ENCODE data around the gene GPR146.

Gene GPR146

GRCh38 chr7:1099637-1100036 is 55.3 kb downstream of the GPR146 start:
- no peaks in the 10 kb centered on the region for H3K36me3 ChIP-seq
- no peaks in the 10 kb centered on the region for H3K27me3 ChIP-seq
- H3K9me3 ChIP-seq: no peaks in the 10 kb centered on the region
- H3K4me3 ChIP-seq: no peak overlapping the region
- no peak for TF ChIP-seq CTCF (IDR thresholded peaks at IDR 0.05)
- no peak overlapping the region for H3K27ac ChIP-seq
- peaks cover 0 to 40% (median 28%) of the 10 kb centered on the region in 4 donors for H3K4me1 ChIP-seq
- DNase-seq: no peak
- intact Hi-C loops (cut with DNase I; ENCODE audit: low total_unique reads): no loop called here

GRCh38 chr7:1100386-1100785 is 56.0 kb downstream of the GPR146 start:
- no peaks in the 10 kb centered on the region for H3K36me3 ChIP-seq
- no peak for TF ChIP-seq CTCF (IDR thresholded peaks at IDR 0.05)
- intact Hi-C loops (cut with DNase I; ENCODE audit: low total_unique reads): no loop called here

GRCh38 chr7:1100834-1101562 is 56.7 kb downstream of the GPR146 start:
- intact Hi-C loops (cut with DNase I; ENCODE audit: low total_unique reads): no loop called here
- H3K27me3 ChIP-seq: no peaks in the 10 kb centered on the region
- no peak for DNase-seq
- H3K27ac ChIP-seq: peak overlapping the region; percentile 55 to 70
- no peak overlapping the region for H3K4me3 ChIP-seq
- no peaks in the 10 kb centered on the region for H3K36me3 ChIP-seq
- no peaks in the 10 kb centered on the region for H3K9me3 ChIP-seq
- peaks cover 0 to 28% (median 20%) of the 10 kb centered on the region in 4 donors for H3K4me1 ChIP-seq
- no peak for TF ChIP-seq CTCF (IDR thresholded peaks at IDR 0.05)

More at GRCh38 chr7:1100386-1100785, 56.0 kb downstream of the GPR146 start:
- Histone ChIP-seq H3K4me3 (no peak overlapping the region), H3K27me3 (no peaks in the 10 kb centered on the region), H3K9me3 (no peaks in the 10 kb centered on the region), H3K27ac (no peak overlapping the region), H3K4me1 (peaks cover 0 to 35% (median 26%) of the 10 kb centered on the region in 4 donors)
- no peak for DNase-seq

GRCh38 chr7:1101563-1102431 is 57.5 kb downstream of the GPR146 start:
- peak overlapping the region; percentile 55 to 70 for H3K27ac ChIP-seq
- DNase-seq: peak; percentile 51 to 89
- H3K27me3 ChIP-seq: no peaks in the 10 kb centered on the region
- H3K4me3 ChIP-seq: no peak overlapping the region
- H3K9me3 ChIP-seq: no peaks in the 10 kb centered on the region
- peaks cover 0 to 20% (median 12%) of the 10 kb centered on the region in 4 donors for H3K4me1 ChIP-seq
- TF ChIP-seq CTCF (IDR thresholded peaks at IDR 0.05): peak in 1 of 2 experiments; percentile 14
- intact Hi-C loops (cut with DNase I; ENCODE audit: low total_unique reads): no loop called here
- no peaks in the 10 kb centered on the region for H3K36me3 ChIP-seq

GRCh38 chr7:1103009-1103788 is 58.9 kb downstream of the GPR146 start:
- no peaks in the 10 kb centered on the region for H3K36me3 ChIP-seq
- no peak overlapping the region for H3K27ac ChIP-seq
- H3K9me3 ChIP-seq: no peaks in the 10 kb centered on the region
- H3K4me3 ChIP-seq: no peak overlapping the region
- H3K27me3 ChIP-seq: no peaks in the 10 kb centered on the region
- peaks cover 0 to 18% (median 11%) of the 10 kb centered on the region in 4 donors for H3K4me1 ChIP-seq
- intact Hi-C loops (cut with DNase I; ENCODE audit: low total_unique reads): no loop called here
- TF ChIP-seq CTCF (IDR thresholded peaks at IDR 0.05): no peak
- DNase-seq: no peak
